ENCODE results near the gene UBE2Z.
"Not testable (repeated sequence)": the region's sequence is repeated elsewhere in the genome, so short reads cannot be mapped to it uniquely, and the experiment has no call there.

Gene UBE2Z

GRCh38 chr17:48904428-48904827 is 3.8 kb upstream of the UBE2Z start:
- DNase-seq (ENCODE audit: low read depth) = no peak

GRCh38 chr17:48905987-48906515 is 2.2 kb upstream of the UBE2Z start:
- DNase-seq (ENCODE audit: low read depth) = no peak

GRCh38 chr17:48907713-48908046 is 527 bp upstream of the UBE2Z start:
- peak; percentile 57 for DNase-seq (ENCODE audit: low read depth)

GRCh38 chr17:48908853-48909394 is 717 bp downstream of the UBE2Z start:
- DNase-seq (ENCODE audit: low read depth) = peak; percentile 89

GRCh38 chr17:48909783-48910182 is 1.6 kb downstream of the UBE2Z start:
- DNase-seq (ENCODE audit: low read depth) = no peak

- no peak for DNase-seq (ENCODE audit: low read depth)
These were observed 2.2 kb downstream of the UBE2Z start for GRCh38 chr17:48910370-48910769.

GRCh38 chr17:48912476-48912875 is 4.3 kb downstream of the UBE2Z start:
- no peak for DNase-seq (ENCODE audit: low read depth)

- DNase-seq (ENCODE audit: low read depth) = peak; percentile 91
These were observed 7.5 kb downstream of the UBE2Z start for GRCh38 chr17:48915459-48916282.

GRCh38 chr17:48925251-48925990 is 17.2 kb downstream of the UBE2Z start:
- no peak for DNase-seq (ENCODE audit: low read depth)

- DNase-seq (ENCODE audit: low read depth) = no peak
These were observed 17.8 kb downstream of the UBE2Z start for GRCh38 chr17:48925991-48926342.

- DNase-seq (ENCODE audit: low read depth) = no peak
These were observed 20.0 kb downstream of the UBE2Z start for GRCh38 chr17:48927978-48928745.

- DNase-seq (ENCODE audit: low read depth) = peak; percentile 32
These were observed 20.9 kb downstream of the UBE2Z start for GRCh38 chr17:48928876-48929811.

- no peak for DNase-seq (ENCODE audit: low read depth)
These were observed 21.6 kb downstream of the UBE2Z start for GRCh38 chr17:48929812-48930165.

- no peak for DNase-seq (ENCODE audit: low read depth)
These were observed 22.2 kb downstream of the UBE2Z start for GRCh38 chr17:48930435-48930873.

GRCh38 chr17:48933035-48933434 is 24.8 kb downstream of the UBE2Z start:
- no peak for DNase-seq (ENCODE audit: low read depth)

GRCh38 chr17:48944515-48945260 is 36.5 kb downstream of the UBE2Z start, which contains the start of gene SNF8:
Gene SNF8, minus strand, starts transcription at chr17:48944842. Its CDS starts 108 bp downstream, at chr17:48944734.
- peak; percentile 89 for DNase-seq (ENCODE audit: low read depth)

- DNase-seq (ENCODE audit: low read depth) = not testable (repeated sequence)
These were observed 37.0 kb downstream of the UBE2Z start for GRCh38 chr17:48945261-48945651.

- DNase-seq (ENCODE audit: low read depth) = no peak
These were observed 43.4 kb downstream of the UBE2Z start for GRCh38 chr17:48951572-48951971.

- no peak for DNase-seq (ENCODE audit: low read depth)
These were observed 44.7 kb downstream of the UBE2Z start for GRCh38 chr17:48952904-48953303.

GRCh38 chr17:48954300-48954755 is 46.1 kb downstream of the UBE2Z start:
- DNase-seq (ENCODE audit: low read depth) = peak; percentile 54

Data from EH (cell line).